Measurements from ENCODE around the gene WNT2B. TPM values are rescaled to one million over a fixed set of nuclear protein-coding genes. Genes with fewer than 3 reads are reported as not detected.

Gene WNT2B
- total and polyA plus RNA-seq, 10 of the 15 experiments (the other 5 are each of a cell fraction or from before 2014, with no cell fraction given), result 0.02 to 1.1 (median 0.14) TPM

- TF ChIP-seq CEBPZ (IDR thresholded peaks at IDR 0.05; ENCODE audit: low read depth, low read length) (no peak), RAD21 (IDR thresholded peaks at IDR 0.05; ENCODE audit: insufficient read depth, low read depth, low read length) (no peak), CTCF (IDR thresholded peaks at IDR 0.05 in 2 of 3, conservative IDR thresholded peaks at IDR 0.05 in 1 of 3; ENCODE audit: control insufficient read depth in 2 of 3, extremely low read depth in 1 of 3, insufficient read depth in 1 of 3, low read depth in 3 of 3, low read length in 3 of 3) (no peak), RELA (IDR thresholded peaks at IDR 0.05; ENCODE audit: borderline replicate concordance, partially characterized antibody) (no peak), BRCA1 (IDR thresholded peaks at IDR 0.05; ENCODE audit: low read depth, low read length) (no peak), TCF3 (IDR thresholded peaks at IDR 0.05; ENCODE audit: borderline replicate concordance, insufficient read depth, low read depth, low read length) (no peak), SREBF1 (IDR thresholded peaks at IDR 0.05; ENCODE audit: low read length) (no peak), BCL11A (IDR thresholded peaks at IDR 0.05; ENCODE audit: low read depth, low read length) (no peak)
Observed at GRCh38 chr1:112530832-112531231, 22.1 kb downstream of the WNT2B start (continued).
